Fibroblast of lung (primary cell): ENCODE measurements around the gene FOXK2.

Experiments
- CTCF ChIP-seq, 2 donors: IDR thresholded peaks in 1 of 2; conservative IDR thresholded peaks in 1 of 2; 1 replicate in 1 of 2; 2 replicates in 1 of 2; pipeline ENCODE4 v1.5.1; 2011 to 2012; ENCODE audit warnings: low read length in 2 of 2, control low read depth in 1 of 2, inconsistent platforms in 1 of 2, low read depth in 1 of 2, mild to moderate bottlenecking in 1 of 2
- EZH2 ChIP-seq: IDR thresholded peaks from 2 replicates; pipeline ENCODE4 v1.5.1; 2012; ENCODE audit warnings: low read length, control low read depth, mild to moderate bottlenecking; ENCODE audit errors: missing control alignments

- TF ChIP-seq CTCF (conservative IDR thresholded peaks at IDR 0.05 in 1 of 2, IDR thresholded peaks at IDR 0.05 in 1 of 2; ENCODE audit: low read depth in 1 of 2, low read length in 2 of 2): no peak
- no peak for TF ChIP-seq EZH2
These were observed 129.3 kb downstream of the FOXK2 start for GRCh38 chr17:82648742-82649331.
